Transverse colon (tissue), 4 donors: ENCODE data around the gene SUB1.

Source experiments
- EP300 ChIP-seq: sonication (generic); formaldehyde crosslinking; IDR thresholded peaks from one replicate; pipeline ENCODE4 v1.6.1; 2017; ENCODE audit warnings: antibody characterized with exemption, low read depth
- POLR2A ChIP-seq: fragments of 450-650 bp; IDR thresholded peaks from one replicate; pipeline ENCODE4 v1.6.1; 2016; ENCODE audit warnings: antibody characterized with exemption, mild to moderate bottlenecking, moderate library complexity
- POLR2AphosphoS5 ChIP-seq, 3 donors: sonication (generic); formaldehyde crosslinking; IDR thresholded peaks; one replicate each; pipeline ENCODE4 v1.6.1; 2016; ENCODE audit warnings: antibody characterized with exemption in 3 of 3
- TF ChIP-seq, protein P1 (sequence below), 5 experiments: fragments of 200-600 bp in 3 of 5; fragments of 450-650 bp in 2 of 5; sonication (generic) in 3 of 5; IDR thresholded peaks; 1 replicate in 2 of 5; 2 replicates in 3 of 5; pipeline ENCODE4 v1.5.1; 2016 to 2017; ENCODE audit warnings: antibody characterized with exemption in 5 of 5, inconsistent platforms in 3 of 5, mild to moderate bottlenecking in 2 of 5, moderate library complexity in 1 of 5

- TF ChIP-seq, protein P1, sequence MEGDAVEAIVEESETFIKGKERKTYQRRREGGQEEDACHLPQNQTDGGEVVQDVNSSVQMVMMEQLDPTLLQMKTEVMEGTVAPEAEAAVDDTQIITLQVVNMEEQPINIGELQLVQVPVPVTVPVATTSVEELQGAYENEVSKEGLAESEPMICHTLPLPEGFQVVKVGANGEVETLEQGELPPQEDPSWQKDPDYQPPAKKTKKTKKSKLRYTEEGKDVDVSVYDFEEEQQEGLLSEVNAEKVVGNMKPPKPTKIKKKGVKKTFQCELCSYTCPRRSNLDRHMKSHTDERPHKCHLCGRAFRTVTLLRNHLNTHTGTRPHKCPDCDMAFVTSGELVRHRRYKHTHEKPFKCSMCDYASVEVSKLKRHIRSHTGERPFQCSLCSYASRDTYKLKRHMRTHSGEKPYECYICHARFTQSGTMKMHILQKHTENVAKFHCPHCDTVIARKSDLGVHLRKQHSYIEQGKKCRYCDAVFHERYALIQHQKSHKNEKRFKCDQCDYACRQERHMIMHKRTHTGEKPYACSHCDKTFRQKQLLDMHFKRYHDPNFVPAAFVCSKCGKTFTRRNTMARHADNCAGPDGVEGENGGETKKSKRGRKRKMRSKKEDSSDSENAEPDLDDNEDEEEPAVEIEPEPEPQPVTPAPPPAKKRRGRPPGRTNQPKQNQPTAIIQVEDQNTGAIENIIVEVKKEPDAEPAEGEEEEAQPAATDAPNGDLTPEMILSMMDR (IDR thresholded peaks at IDR 0.05), result no peak
- no peak for TF ChIP-seq POLR2A
- TF ChIP-seq POLR2AphosphoS5 (IDR thresholded peaks at IDR 0.05), result no peak
- no peak for TF ChIP-seq EP300
These were observed 35.9 kb downstream of the SUB1 start for GRCh38 chr5:32621256-32621655.
